IPS DF 6.9 (cell line): ENCODE data around the gene ZMYND10.

Source experiments
- DNase-seq: peaks from one replicate; pipeline ENCODE4 v3.0.0-alpha.2; 2013; ENCODE audit warnings: low read depth, low spot score
- H3K27ac ChIP-seq: one replicate; pipeline ENCODE4 v1.5.1; 2013; ENCODE audit warnings: low read length, control low read depth
- H3K27me3 ChIP-seq: 2 replicates; pipeline ENCODE4 v1.6.1; 2013; ENCODE audit warnings: mild to moderate bottlenecking, low read length; ENCODE audit not compliant: control insufficient read depth, insufficient read depth
- H3K36me3 ChIP-seq: 2 replicates; pipeline ENCODE4 v1.6.1; 2013; ENCODE audit warnings: low read length; ENCODE audit not compliant: control insufficient read depth, insufficient read depth
- H3K4me1 ChIP-seq: 2 replicates; pipeline ENCODE4 v1.6.1; 2013; ENCODE audit warnings: low read length; ENCODE audit not compliant: control insufficient read depth, insufficient read depth
- H3K4me3 ChIP-seq: 2 replicates; pipeline ENCODE4 v1.5.1; 2013; ENCODE audit warnings: mild to moderate bottlenecking, low read length
- H3K9me3 ChIP-seq: 2 replicates; pipeline ENCODE4 v1.6.1; 2013; ENCODE audit warnings: low read length, inconsistent platforms; ENCODE audit not compliant: control insufficient read depth, insufficient read depth
- WGBS: extraction: QIAGEN DNeasy Blood & Tissue Kit; methylation state at CpG from one replicate; pipeline ENCODE4 v1.1.7; 2013; ENCODE audit warnings: mixed read lengths, missing lambda C conversion rate; ENCODE audit not compliant: insufficient read length, insufficient coverage; 5-methylcytosine and 5-hydroxymethylcytosine counted together

The ZMYND10 gene

DNA sequence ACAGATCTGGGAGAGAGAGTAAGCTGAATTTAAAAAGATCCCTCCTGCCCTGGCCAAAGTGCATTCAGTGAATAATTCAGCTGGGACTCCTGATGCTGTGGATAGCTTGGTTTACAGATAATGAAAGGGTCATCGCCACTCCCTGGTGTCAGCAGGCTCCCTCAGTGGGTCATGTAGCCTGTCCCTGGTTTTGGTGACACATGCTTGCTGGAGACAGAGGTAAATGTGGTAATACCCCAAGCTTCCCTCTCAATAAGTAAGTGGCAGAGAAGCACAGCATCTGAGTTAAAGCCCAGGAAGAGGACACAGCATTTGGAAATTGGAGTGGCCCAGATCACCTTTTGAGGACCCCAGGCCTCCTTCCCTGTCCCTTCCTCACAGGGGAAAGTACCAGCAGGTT, 11.9 kb upstream of the ZMYND10 start:
- no peak overlapping the region for H3K4me3 ChIP-seq
- no peaks in the 10 kb centered on the region for H3K27me3 ChIP-seq
- H3K4me1 ChIP-seq: peaks cover 8% of the 10 kb centered on the region
- no peak overlapping the region for H3K27ac ChIP-seq
- H3K9me3 ChIP-seq: no peaks in the 10 kb centered on the region
- no peak for DNase-seq
- no CpG with 5 or more reads among the region's 1 CpG for WGBS
- H3K36me3 ChIP-seq: peaks cover 8% of the 10 kb centered on the region; the same call in 1 of the 2 replicates

DNA sequence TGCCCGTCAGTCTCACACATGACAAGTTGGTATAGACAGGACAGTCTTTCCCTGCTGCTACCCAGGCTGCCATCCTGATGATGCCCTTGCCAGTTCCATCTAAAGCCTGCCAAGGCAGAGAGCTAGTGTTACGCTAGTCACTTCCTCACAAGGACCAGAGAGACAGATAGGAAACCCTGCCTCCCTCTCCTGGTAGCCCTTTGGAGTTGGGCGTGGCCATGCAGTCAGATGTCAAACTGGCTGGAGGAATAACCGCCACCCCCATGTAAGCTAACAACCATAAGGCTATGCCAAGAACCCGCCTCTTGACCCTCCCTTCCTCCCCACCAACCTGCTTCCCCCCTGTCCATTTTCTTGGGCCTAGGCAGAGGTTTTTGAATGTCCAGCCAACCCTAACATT, 11.0 kb upstream of the ZMYND10 start:
- H3K27ac ChIP-seq: no peak overlapping the region
- peaks cover 8% of the 10 kb centered on the region for H3K4me1 ChIP-seq
- peaks cover 8% of the 10 kb centered on the region; the same call in 1 of the 2 replicates for H3K36me3 ChIP-seq
- H3K27me3 ChIP-seq: no peaks in the 10 kb centered on the region
- H3K4me3 ChIP-seq: no peak overlapping the region
- WGBS: no CpG with 5 or more reads among the region's 5 CpGs
- no peaks in the 10 kb centered on the region for H3K9me3 ChIP-seq
- DNase-seq: no peak

DNA sequence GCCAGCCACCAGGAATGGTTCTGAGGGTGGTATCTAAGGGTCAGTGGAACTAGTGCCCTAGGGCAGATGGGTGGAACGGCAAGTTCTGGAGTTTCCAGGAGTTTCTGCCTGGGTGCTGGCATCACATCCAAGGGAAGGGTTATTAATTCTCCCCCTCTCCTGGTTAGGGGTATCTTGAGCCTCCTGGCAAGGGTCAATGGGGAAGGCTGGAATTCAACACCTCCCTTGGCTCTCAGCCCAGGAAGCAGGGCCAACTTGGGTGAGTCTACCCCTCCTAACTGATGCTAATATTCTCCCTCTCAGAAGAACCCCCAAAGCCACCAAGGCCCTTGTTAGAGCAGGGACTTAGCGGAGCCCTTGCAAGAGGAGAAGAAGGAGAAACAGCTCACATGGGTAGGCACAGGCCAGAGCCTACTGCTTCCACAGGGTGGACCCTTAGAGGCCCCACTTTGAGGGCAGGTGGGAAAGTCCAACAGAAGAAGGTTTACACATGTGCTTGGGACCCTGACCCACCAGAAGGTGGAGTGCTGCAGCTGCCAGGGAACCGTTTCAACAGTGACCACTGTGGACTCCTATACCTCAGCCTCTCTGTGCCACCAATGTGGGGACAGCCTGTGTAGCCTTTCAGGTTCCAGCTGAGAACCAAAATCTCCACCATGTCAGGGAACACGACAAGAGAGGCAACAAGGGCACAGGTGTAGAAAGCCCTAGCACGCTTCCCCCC, 10.5 kb upstream of the ZMYND10 start:
- H3K27ac ChIP-seq: no peak overlapping the region
- no CpG with 5 or more reads among the region's 5 CpGs for WGBS
- H3K4me3 ChIP-seq: no peak overlapping the region
- H3K27me3 ChIP-seq: no peaks in the 10 kb centered on the region
- H3K36me3 ChIP-seq: peaks cover 8% of the 10 kb centered on the region; the same call in 1 of the 2 replicates
- H3K9me3 ChIP-seq: no peaks in the 10 kb centered on the region
- peaks cover 8% of the 10 kb centered on the region for H3K4me1 ChIP-seq
- no peak for DNase-seq

DNA sequence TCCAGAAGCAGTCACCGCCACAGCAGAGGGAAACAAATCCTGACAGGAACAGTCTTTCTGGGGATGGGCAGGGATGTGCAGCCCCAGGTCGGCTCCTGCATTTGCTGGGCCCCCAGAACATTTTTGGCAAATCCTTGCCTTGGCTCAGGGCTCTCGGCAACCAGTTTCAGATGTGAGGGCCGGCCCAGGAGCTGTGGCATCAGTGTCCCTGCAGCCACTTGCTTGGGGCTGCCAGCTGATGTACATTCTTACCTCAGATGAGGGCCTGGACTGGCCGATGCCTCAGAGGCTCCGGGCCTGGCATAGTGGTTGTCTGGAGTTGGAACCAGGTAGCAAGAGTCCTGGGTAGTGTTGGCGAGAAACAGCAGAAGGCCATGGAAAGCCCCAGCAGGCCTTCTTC, 9.3 kb upstream of the ZMYND10 start:
- peaks cover 8% of the 10 kb centered on the region; the same call in 1 of the 2 replicates for H3K36me3 ChIP-seq
- no peaks in the 10 kb centered on the region for H3K27me3 ChIP-seq
- no CpG with 5 or more reads among the region's 7 CpGs for WGBS
- peaks cover 8% of the 10 kb centered on the region for H3K4me1 ChIP-seq
- no peak for DNase-seq
- H3K4me3 ChIP-seq: no peak overlapping the region
- no peak overlapping the region for H3K27ac ChIP-seq
- no peaks in the 10 kb centered on the region for H3K9me3 ChIP-seq

DNA sequence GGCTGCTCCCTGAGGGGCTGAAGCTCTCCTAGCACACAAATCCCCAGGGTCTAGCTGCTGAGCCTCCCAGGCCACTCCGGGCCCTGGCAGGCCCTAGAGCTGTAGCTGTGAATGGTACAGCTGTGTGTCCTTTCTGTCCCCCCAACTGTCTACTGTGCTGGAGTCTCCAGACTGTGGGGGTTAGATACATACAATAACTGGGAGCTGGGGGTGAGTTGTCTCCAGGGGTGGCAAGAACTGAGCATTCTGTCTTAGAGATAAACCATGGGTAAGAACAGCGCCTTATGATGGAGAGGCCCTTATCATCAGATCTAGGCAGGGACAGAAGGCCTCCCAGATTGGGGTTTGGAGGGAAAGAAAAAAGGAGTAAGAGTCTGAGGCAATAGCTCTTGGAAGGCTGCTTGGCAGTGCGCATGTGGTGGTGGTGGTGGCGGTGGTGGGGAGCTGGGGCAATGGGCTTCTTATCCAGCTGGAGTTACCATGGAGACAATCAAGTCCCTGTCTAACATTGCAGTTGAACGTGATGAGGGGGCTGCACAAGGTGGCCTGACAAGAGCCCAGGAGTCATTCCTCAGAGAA, 8.7 kb upstream of the ZMYND10 start:
- no peak overlapping the region for H3K27ac ChIP-seq
- no peak overlapping the region for H3K4me3 ChIP-seq
- H3K4me1 ChIP-seq: peaks cover 8% of the 10 kb centered on the region
- no peak for DNase-seq
- WGBS: no CpG with 5 or more reads among the region's 5 CpGs
- H3K27me3 ChIP-seq: no peaks in the 10 kb centered on the region
- no peaks in the 10 kb centered on the region for H3K9me3 ChIP-seq
- H3K36me3 ChIP-seq: peaks cover 8% of the 10 kb centered on the region; the same call in 1 of the 2 replicates

DNA sequence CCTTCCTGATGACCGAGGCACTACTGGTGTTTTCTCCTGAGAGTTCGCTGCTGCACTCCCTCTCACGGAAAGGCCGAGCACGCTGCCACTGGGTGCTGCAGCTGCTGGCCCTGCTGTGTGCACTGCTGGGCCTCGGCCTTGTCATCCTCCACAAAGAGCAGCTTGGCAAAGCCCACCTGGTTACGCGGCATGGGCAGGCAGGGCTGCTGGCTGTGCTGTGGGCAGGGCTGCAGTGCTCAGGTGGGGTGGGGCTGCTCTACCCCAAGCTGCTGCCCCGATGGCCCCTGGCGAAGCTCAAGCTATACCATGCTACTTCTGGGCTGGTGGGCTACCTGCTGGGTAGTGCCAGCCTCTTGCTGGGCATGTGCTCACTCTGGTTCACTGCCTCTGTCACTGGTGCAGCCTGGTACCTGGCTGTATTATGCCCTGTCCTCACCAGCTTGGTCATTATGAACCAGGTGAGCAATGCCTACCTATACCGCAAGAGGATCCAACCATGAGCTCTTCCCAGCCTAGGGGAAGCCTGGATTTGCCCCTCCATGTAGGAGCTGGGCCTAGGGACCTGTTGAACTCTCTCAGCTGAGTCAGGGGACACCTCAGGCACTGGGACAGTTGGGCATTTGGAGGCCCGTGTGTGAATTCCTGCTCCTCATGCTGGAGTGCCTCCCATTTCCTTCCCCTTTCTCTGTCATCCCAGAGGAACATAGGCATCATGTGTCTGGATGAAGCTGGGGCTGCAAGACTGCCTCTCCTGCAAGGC, 7.9 kb upstream of the ZMYND10 start:
- H3K9me3 ChIP-seq: no peaks in the 10 kb centered on the region
- H3K27me3 ChIP-seq: no peaks in the 10 kb centered on the region
- H3K4me1 ChIP-seq: peaks cover 6% of the 10 kb centered on the region
- H3K27ac ChIP-seq: no peak overlapping the region
- no peak for DNase-seq
- WGBS: no CpG with 5 or more reads among the region's 12 CpGs
- H3K4me3 ChIP-seq: no peak overlapping the region
- peaks cover 8% of the 10 kb centered on the region; the same call in 1 of the 2 replicates for H3K36me3 ChIP-seq

DNA sequence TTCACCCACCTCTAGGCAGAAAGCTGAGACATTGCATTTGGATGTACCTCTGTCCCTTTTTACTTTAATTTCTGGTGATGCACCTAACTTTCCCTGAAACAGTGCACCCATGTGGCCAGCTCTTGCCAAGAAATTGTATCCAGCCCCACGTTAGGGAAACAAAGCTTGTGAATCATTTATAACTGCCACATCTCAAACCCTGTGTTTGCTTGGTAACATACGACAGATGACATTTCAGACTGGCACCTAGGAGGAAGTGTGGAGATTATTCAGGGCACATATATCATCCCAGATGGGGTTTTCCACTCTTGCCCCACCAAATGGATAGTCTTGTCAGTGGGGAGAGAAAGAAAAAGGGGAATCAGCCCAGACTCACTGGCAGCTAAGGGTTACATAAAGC, 7.2 kb upstream of the ZMYND10 start:
- H3K9me3 ChIP-seq: no peaks in the 10 kb centered on the region
- peaks cover 8% of the 10 kb centered on the region; the same call in 1 of the 2 replicates for H3K36me3 ChIP-seq
- no CpG with 5 or more reads among the region's 2 CpGs for WGBS
- no peaks in the 10 kb centered on the region for H3K27me3 ChIP-seq
- DNase-seq: no peak
- no peak overlapping the region for H3K27ac ChIP-seq
- peaks cover under 1% of the 10 kb centered on the region; the same call in 1 of the 2 replicates for H3K4me1 ChIP-seq
- no peak overlapping the region for H3K4me3 ChIP-seq

DNA sequence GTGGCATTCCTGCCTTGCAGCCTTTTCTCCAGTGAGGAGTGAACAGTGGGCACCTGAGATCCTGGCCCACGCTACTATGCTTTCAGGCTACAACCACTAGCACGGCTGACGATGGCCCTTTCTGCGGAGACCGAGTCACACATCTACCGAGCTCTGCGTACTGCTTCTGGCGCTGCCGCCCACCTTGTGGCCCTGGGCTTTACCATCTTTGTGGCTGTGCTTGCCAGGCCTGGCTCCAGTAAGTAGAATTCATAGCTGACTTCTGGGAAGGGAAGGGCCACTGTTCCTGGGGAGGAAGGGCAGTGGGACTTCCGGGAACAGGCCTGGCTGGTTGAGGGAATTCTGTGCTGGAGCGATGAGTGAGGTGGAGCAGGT, 5.8 kb upstream of the ZMYND10 start:
- peak overlapping the region; percentile 75; the same call in 1 of the 2 replicates for H3K4me3 ChIP-seq
- WGBS: no CpG with 5 or more reads among the region's 11 CpGs
- H3K36me3 ChIP-seq: peaks cover 11% of the 10 kb centered on the region; the same call in 1 of the 2 replicates
- no peaks in the 10 kb centered on the region for H3K27me3 ChIP-seq
- DNase-seq: no peak
- H3K4me1 ChIP-seq: no peaks in the 10 kb centered on the region
- no peak overlapping the region for H3K27ac ChIP-seq
- H3K9me3 ChIP-seq: no peaks in the 10 kb centered on the region

DNA sequence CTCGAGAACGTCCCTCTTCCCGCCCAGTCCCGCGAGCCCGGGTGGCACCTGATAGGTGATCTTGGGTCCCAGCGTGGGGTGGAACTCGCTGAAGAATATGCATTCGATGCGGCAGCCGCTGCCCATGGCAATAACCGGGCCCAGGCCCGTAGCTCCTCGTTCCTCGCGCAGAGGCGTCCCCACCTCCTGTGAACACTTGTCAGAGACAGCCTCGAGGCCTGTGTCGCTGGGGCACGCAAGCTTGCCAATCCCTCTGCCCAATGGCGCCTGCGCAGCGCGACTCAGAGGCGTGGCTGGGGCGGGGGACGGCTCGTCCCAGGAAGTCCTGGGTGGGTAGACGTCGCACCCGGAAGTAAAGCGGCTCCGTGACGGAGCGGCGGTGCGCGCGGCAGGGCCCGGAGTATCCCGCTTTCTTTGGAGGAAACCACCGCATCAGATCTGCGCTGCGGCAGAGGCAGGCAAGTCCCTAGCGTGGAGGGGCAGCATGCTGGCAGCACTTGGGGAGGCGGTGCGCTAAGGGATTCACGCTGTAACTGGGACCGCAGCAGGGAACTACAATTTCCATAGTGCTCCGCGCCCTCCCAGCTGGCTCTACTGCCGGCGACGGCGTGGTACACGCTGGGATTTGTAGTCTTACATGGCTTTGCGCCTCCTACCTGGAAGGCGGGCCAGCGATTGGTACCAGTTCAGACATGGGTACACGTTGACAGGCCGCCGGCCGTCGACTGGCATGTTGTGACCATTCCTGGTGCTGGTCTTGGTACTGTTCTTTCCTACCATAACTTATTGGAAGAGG, 5.2 kb upstream of the ZMYND10 start, which contains the start of the genes CYB561D2 and NPRL2:
TSS of gene CYB561D2 (plus strand) at position 336 of the 796 bp plus-strand sequence. CDS start 572 bp downstream, outside the sequence.
TSS of gene NPRL2 (minus strand) at position 249 of the 796 bp plus-strand sequence. CDS start at position 126, 123 bp downstream.
- Histone ChIP-seq H3K9me3 (no peaks in the 10 kb centered on the region), H3K27me3 (no peaks in the 10 kb centered on the region), H3K4me1 (no peaks in the 10 kb centered on the region), H3K4me3 (peak within 1 kb of the TSS; percentile 75), H3K27ac (no peak within 1 kb of the TSS), H3K36me3 (peaks cover 11% of the 10 kb centered on the region; the same call in 1 of the 2 replicates)
- WGBS: no CpG with 5 or more reads among the region's 64 CpGs
- no peak for DNase-seq

DNA sequence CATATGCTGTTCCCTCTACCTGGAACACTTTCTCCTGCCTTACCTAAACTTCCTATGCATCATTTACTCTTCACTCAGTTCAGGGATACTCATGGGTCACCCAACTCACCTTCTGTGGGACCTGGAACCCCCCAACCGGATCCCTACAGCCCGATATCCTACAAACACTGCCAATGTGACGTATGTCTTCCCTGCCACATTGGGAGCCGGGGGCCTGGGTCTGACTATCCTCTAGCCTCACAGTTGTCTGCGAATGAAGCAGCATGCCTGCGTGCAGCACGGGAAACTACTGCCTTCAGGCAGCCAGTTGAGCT, 4.6 kb upstream of the ZMYND10 start:
- Histone ChIP-seq H3K27ac (no peak overlapping the region), H3K36me3 (peaks cover 11% of the 10 kb centered on the region; the same call in 1 of the 2 replicates), H3K27me3 (no peaks in the 10 kb centered on the region; the same call in 1 of the 2 replicates), H3K4me3 (peak overlapping the region; percentile 75; the same call in 1 of the 2 replicates), H3K4me1 (no peaks in the 10 kb centered on the region), H3K9me3 (no peaks in the 10 kb centered on the region)
- no peak for DNase-seq
- WGBS: no CpG with 5 or more reads among the region's 7 CpGs
